Spleen (tissue), 11 donors: Measurements from ENCODE around the gene LRRC7. TPM values are rescaled to one million over a fixed set of nuclear protein-coding genes. Genes with fewer than 3 reads are reported as not detected.

Source experiments
- DNase-seq: peaks from one replicate; pipeline ENCODE4 v3.0.0-alpha.2; 2020
- H3K27ac ChIP-seq, 8 donors: fragments of 200-600 bp; sonication (generic) in 7 of 8; 1 replicate in 4 of 8; 2 replicates in 4 of 8; pipeline versions ENCODE4 v1.5.0 to v1.8.0; 2016 to 2021; ENCODE audit warnings: inconsistent platforms in 4 of 8, mild to moderate bottlenecking in 4 of 8, moderate library complexity in 1 of 8
- H3K27me3 ChIP-seq, 7 donors: fragments of 200-600 bp; sonication (generic) in 6 of 7; replicated peaks in 1 of 7; 1 replicate in 4 of 7; 2 replicates in 3 of 7; pipeline versions ENCODE4 v1.5.0 to v1.8.0; 2016 to 2021; ENCODE audit warnings: inconsistent platforms in 3 of 7, mild to moderate bottlenecking in 1 of 7
- H3K36me3 ChIP-seq, 6 donors: fragments of 200-600 bp; sonication (generic) in 5 of 6; 1 replicate in 4 of 6; 2 replicates in 2 of 6; pipeline versions ENCODE4 v1.5.0 to v1.8.0; 2016 to 2021; ENCODE audit warnings: inconsistent platforms in 2 of 6
- H3K4me1 ChIP-seq, 6 donors: fragments of 200-600 bp; sonication (generic) in 5 of 6; 1 replicate in 3 of 6; 2 replicates in 3 of 6; pipeline versions ENCODE4 v1.5.0 to v1.8.0; 2016 to 2021; ENCODE audit warnings: inconsistent platforms in 3 of 6
- H3K4me3 ChIP-seq, 8 donors: fragments of 200-600 bp; sonication (generic) in 7 of 8; 1 replicate in 4 of 8; 2 replicates in 4 of 8; pipeline versions ENCODE4 v1.5.0 to v1.8.0; 2016 to 2021; ENCODE audit warnings: inconsistent platforms in 4 of 8, mild to moderate bottlenecking in 4 of 8, moderate library complexity in 2 of 8
- H3K9me3 ChIP-seq, 8 donors: fragments of 200-600 bp; sonication (generic) in 7 of 8; 1 replicate in 4 of 8; 2 replicates in 4 of 8; pipeline versions ENCODE4 v1.5.0 to v1.8.0; 2016 to 2021; ENCODE audit warnings: inconsistent platforms in 4 of 8
- POLR2A ChIP-seq, 3 donors: fragments of 450-650 bp; IDR thresholded peaks; one replicate each; pipeline ENCODE4 v1.5.1; 2017; ENCODE audit warnings: antibody characterized with exemption in 3 of 3, mild to moderate bottlenecking in 1 of 3
- POLR2AphosphoS5 ChIP-seq, 3 donors: sonication (generic); formaldehyde crosslinking; IDR thresholded peaks; one replicate each; pipeline ENCODE4 v1.5.1; 2017; ENCODE audit warnings: antibody characterized with exemption in 3 of 3
- WGBS, 5 donors: extraction: QIAGEN DNeasy Blood & Tissue Kit in 3 of 5; methylation state at CpG; one replicate each; pipeline versions ENCODE4 v1.1.5 to v1.1.7; 2013 to 2018; 5-methylcytosine and 5-hydroxymethylcytosine counted together
- intact Hi-C: fragments of 100-400 bp; cut with DNase I; formaldehyde crosslinking; loops from one replicate; pipeline ENCODE4 v1.15.0; 2023; ENCODE audit warnings: low total_unique reads
- polyA plus RNA-seq, 3 donors: library from polyadenylated mRNA; stranded (reverse); fragments of 200-250 nt; gene quantifications; one replicate each; pipeline ENCODE4 v1.2.1, GENCODE V29; 2013
- total RNA-seq, 7 donors: library from RNA; depleted of rRNA in 3 of 7; stranded (reverse); fragments of >200 nt in 3 of 7; fragmentation: NEBNext Ultra II Directional in 4 of 7; extraction: Animal tissue kit (Norgen Biotek cat#: 25700) in 4 of 7; gene quantifications; one replicate each; pipeline versions ENCODE4 v1.1.0 to v1.2.1, GENCODE V29; 2016 to 2021
- TF ChIP-seq, protein P1 (sequence below), 11 experiments: fragments of 200-600 bp in 7 of 11; fragments of 450-650 bp in 4 of 11; sonication (generic) in 4 of 11; IDR thresholded peaks in 8 of 11; conservative IDR thresholded peaks in 3 of 11; 1 replicate in 7 of 11; 2 replicates in 4 of 11; pipeline versions ENCODE4 v1.4.0 to v1.8.0; 2016 to 2021; ENCODE audit warnings: antibody characterized with exemption in 11 of 11, inconsistent platforms in 4 of 11, mild to moderate bottlenecking in 1 of 11
- donor health status: healthy with polysubstance abuse.
- donor health status: DM: no; HTN: no; CAD: no; lungs with moderate emphysema.
- donor health status: DM: no; HTN: no; CAD: no.
- donor health status: Bipolar disorder and iron deficiency.
- donor health status: healthy.
- donor health status: DM: no; HTN: no; CAD: no.
- donor health status: DM: yes; HTN: yes; CAD: no.

The LRRC7 gene
- total and polyA plus RNA-seq, 10 donors = 0.02 to 0.63 (median 0.13) TPM; not detected in 4

DNA sequence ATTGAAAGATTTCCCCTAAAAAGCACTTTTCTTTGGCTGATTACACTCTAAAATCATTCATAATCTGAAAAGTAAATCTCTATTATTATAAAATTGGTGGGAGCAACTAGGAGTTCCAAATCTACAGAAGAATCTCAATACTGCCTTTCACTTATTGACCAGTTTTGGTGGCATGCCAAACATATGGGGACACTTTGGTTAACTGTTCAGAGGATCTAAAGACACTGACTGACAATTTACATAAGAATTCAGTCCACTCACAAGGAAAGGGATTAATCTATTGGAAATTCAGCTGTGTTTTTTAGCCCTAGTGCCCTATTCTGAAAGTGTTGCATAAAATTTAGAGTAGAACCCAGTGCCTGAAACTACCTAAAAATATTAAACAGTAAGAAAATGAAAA is 524.1 kb downstream of the LRRC7 start:
- no peaks in the 10 kb centered on the region for H3K36me3 ChIP-seq
- DNase-seq = no peak
- no peaks in the 10 kb centered on the region for H3K4me1 ChIP-seq
- intact Hi-C loops = no loop called here
- TF ChIP-seq POLR2AphosphoS5 (IDR thresholded peaks at IDR 0.05) = no peak
- no peak for TF ChIP-seq POLR2A (IDR thresholded peaks at IDR 0.05)
- TF ChIP-seq, protein P1, sequence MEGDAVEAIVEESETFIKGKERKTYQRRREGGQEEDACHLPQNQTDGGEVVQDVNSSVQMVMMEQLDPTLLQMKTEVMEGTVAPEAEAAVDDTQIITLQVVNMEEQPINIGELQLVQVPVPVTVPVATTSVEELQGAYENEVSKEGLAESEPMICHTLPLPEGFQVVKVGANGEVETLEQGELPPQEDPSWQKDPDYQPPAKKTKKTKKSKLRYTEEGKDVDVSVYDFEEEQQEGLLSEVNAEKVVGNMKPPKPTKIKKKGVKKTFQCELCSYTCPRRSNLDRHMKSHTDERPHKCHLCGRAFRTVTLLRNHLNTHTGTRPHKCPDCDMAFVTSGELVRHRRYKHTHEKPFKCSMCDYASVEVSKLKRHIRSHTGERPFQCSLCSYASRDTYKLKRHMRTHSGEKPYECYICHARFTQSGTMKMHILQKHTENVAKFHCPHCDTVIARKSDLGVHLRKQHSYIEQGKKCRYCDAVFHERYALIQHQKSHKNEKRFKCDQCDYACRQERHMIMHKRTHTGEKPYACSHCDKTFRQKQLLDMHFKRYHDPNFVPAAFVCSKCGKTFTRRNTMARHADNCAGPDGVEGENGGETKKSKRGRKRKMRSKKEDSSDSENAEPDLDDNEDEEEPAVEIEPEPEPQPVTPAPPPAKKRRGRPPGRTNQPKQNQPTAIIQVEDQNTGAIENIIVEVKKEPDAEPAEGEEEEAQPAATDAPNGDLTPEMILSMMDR (IDR thresholded peaks at IDR 0.05 in 8 of 11, conservative IDR thresholded peaks at IDR 0.05 in 3 of 11) = no peak
- H3K27me3 ChIP-seq = no peaks in the 10 kb centered on the region
- H3K27ac ChIP-seq = no peak overlapping the region
- no peak overlapping the region for H3K4me3 ChIP-seq
- H3K9me3 ChIP-seq = no peaks in the 10 kb centered on the region

DNA sequence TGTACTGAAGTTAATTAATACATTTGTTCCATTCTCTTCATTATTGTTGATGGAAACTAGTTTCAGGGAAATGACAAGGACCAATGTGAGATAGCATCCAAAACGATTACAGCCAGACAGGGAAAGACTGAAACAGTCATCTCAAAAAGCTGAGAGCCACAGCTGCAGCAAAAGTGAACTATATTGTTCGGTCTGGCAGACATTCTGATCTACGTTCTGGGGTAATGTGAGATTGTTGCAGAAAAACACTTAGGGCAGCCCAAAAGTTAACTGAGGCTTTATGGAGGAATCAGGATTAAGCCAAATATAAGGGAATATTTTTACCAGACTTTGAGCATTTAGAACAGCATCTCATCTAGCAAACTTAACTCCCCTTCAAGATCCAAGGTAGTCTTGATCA is 524.8 kb downstream of the LRRC7 start:
- no peak overlapping the region for H3K27ac ChIP-seq
- H3K27me3 ChIP-seq = no peaks in the 10 kb centered on the region
- intact Hi-C loops = no loop called here
- no peaks in the 10 kb centered on the region for H3K36me3 ChIP-seq
- no peaks in the 10 kb centered on the region for H3K4me1 ChIP-seq
- WGBS, 5 donors = 68 to 84% (median 73%) methylated on average over 3 of the region's 3 CpGs
- H3K4me3 ChIP-seq = no peak overlapping the region
- no peak for TF ChIP-seq POLR2AphosphoS5 (IDR thresholded peaks at IDR 0.05)
- no peak for TF ChIP-seq POLR2A (IDR thresholded peaks at IDR 0.05)
- TF ChIP-seq, protein P1 (IDR thresholded peaks at IDR 0.05 in 8 of 11, conservative IDR thresholded peaks at IDR 0.05 in 3 of 11) = no peak
- no peak for DNase-seq
- no peaks in the 10 kb centered on the region for H3K9me3 ChIP-seq

GRCh38 chr1:70093250-70093975 is 525.7 kb downstream of the LRRC7 start:
- Histone ChIP-seq H3K27ac (no peak overlapping the region), H3K27me3 (no peaks in the 10 kb centered on the region), H3K36me3 (no peaks in the 10 kb centered on the region), H3K4me3 (no peak overlapping the region), H3K4me1 (no peaks in the 10 kb centered on the region), H3K9me3 (no peaks in the 10 kb centered on the region)
- TF ChIP-seq, protein P1 (IDR thresholded peaks at IDR 0.05 in 8 of 11, conservative IDR thresholded peaks at IDR 0.05 in 3 of 11) = no peak
- TF ChIP-seq POLR2A (IDR thresholded peaks at IDR 0.05) (no peak), POLR2AphosphoS5 (IDR thresholded peaks at IDR 0.05) (no peak)
- intact Hi-C loops = no loop called here
- DNase-seq = no peak

GRCh38 chr1:70101231-70101630 is 533.5 kb downstream of the LRRC7 start:
- no peaks in the 10 kb centered on the region for H3K4me1 ChIP-seq
- H3K4me3 ChIP-seq = no peak overlapping the region
- H3K27ac ChIP-seq = no peak overlapping the region
- DNase-seq = no peak
- intact Hi-C loops = no loop called here
- WGBS, 5 donors = 72 to 82% (median 78%) methylated on average over 2 of the region's 2 CpGs
- H3K9me3 ChIP-seq = no peaks in the 10 kb centered on the region
- no peaks in the 10 kb centered on the region for H3K36me3 ChIP-seq
- no peaks in the 10 kb centered on the region for H3K27me3 ChIP-seq
- TF ChIP-seq, protein P1 (IDR thresholded peaks at IDR 0.05 in 8 of 11, conservative IDR thresholded peaks at IDR 0.05 in 3 of 11) = no peak
- TF ChIP-seq POLR2A (IDR thresholded peaks at IDR 0.05) (no peak), POLR2AphosphoS5 (IDR thresholded peaks at IDR 0.05) (no peak)
